ENCODE data around the gene PXK. TPM values are rescaled to one million over a fixed set of nuclear protein-coding genes. Genes with fewer than 3 reads are reported as not detected.
"Not testable (repeated sequence)": the region's sequence is repeated elsewhere in the genome, so short reads cannot be mapped to it uniquely, and the experiment has no call there.

Gene PXK
- total RNA-seq, 1 experiment from 2014 or later = 4.4 TPM

DNA sequence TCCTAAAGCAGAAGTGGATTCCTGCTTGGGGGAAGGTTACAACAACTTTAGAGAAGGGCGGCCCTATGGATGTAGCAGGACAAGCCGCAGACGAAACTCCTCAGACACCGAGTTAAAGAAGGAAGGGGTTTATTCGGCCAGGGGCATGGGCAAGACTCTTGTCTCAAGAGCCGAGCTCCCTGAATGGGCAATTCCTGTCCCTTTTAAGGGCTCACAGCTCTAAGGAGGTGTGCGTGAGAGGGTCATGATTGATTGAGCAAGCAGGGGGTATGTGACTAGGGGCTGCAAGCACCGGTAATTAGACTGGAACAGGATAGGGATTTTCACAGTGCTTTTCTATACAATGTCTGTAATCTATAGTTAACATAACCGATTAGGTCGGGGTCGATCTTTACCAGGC, 101.8 kb downstream of the PXK start:
- H3K27me3 ChIP-seq (ENCODE audit: insufficient read depth, low read depth) = no peaks in the 10 kb centered on the region
- no peak overlapping the region for H2AFZ ChIP-seq
- no peaks in the 10 kb centered on the region for H4K20me1 ChIP-seq (ENCODE audit: insufficient read depth)
- ChIA-PET POLR2A (ENCODE audit: unreplicated experiment) (no interaction called here), CTCF (no interaction called here)
- H3F3A ChIP-seq (ENCODE audit: insufficient read depth, low read depth) = no peaks in the 10 kb centered on the region; the same call in 1 of the 2 replicates
- H3K4me2 ChIP-seq = no peak overlapping the region; the same call in 1 of the 2 replicates
- no peak overlapping the region for H3K27ac ChIP-seq
- intact Hi-C loops (cut with micrococcal nuclease; ENCODE audit: unreplicated experiment) = loop anchor here (5.0 kb wide), 2 partner anchors 38 to 173 kb away; no protein-coding TSS in a partner anchor
- TF ChIP-seq EZH2 (IDR thresholded peaks at IDR 0.05; ENCODE audit: low read depth) = no peak
- TF ChIP-seq, protein P1, sequence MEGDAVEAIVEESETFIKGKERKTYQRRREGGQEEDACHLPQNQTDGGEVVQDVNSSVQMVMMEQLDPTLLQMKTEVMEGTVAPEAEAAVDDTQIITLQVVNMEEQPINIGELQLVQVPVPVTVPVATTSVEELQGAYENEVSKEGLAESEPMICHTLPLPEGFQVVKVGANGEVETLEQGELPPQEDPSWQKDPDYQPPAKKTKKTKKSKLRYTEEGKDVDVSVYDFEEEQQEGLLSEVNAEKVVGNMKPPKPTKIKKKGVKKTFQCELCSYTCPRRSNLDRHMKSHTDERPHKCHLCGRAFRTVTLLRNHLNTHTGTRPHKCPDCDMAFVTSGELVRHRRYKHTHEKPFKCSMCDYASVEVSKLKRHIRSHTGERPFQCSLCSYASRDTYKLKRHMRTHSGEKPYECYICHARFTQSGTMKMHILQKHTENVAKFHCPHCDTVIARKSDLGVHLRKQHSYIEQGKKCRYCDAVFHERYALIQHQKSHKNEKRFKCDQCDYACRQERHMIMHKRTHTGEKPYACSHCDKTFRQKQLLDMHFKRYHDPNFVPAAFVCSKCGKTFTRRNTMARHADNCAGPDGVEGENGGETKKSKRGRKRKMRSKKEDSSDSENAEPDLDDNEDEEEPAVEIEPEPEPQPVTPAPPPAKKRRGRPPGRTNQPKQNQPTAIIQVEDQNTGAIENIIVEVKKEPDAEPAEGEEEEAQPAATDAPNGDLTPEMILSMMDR (conservative IDR thresholded peaks at IDR 0.05) = no peak
- H3K36me3 ChIP-seq (ENCODE audit: low read depth) = peaks cover 22% of the 10 kb centered on the region; the same call in 1 of the 2 replicates
- BruUV-seq (replicated peaks) = no TSS peak
- no peaks in the 10 kb centered on the region for H3K9me2 ChIP-seq (ENCODE audit: insufficient read depth)
- peaks cover 13% of the 10 kb centered on the region for H3K4me1 ChIP-seq (replicated peaks; ENCODE audit: insufficient read depth)
- DNase-seq = no peak
- no peaks in the 10 kb centered on the region for H3K9me3 ChIP-seq (ENCODE audit: insufficient read depth, low read depth)
- peaks cover 17% of the 10 kb centered on the region for H3K79me2 ChIP-seq (ENCODE audit: low read depth)
- no peak overlapping the region for H3K4me3 ChIP-seq

- Histone ChIP-seq H3K4me2 (no peak overlapping the region), H3K4me1 (replicated peaks; ENCODE audit: insufficient read depth) (peaks cover 13% of the 10 kb centered on the region), H4K20me1 (ENCODE audit: insufficient read depth) (no peaks in the 10 kb centered on the region), H3K36me3 (ENCODE audit: low read depth) (peaks cover 17% of the 10 kb centered on the region; the same call in 1 of the 2 replicates), H3K79me2 (ENCODE audit: low read depth) (peaks cover 17% of the 10 kb centered on the region), H2AFZ (no peak overlapping the region), H3K27ac (no peak overlapping the region), H3F3A (ENCODE audit: insufficient read depth, low read depth) (no peaks in the 10 kb centered on the region; the same call in 1 of the 2 replicates), H3K9me2 (ENCODE audit: insufficient read depth) (no peaks in the 10 kb centered on the region), H3K9me3 (ENCODE audit: insufficient read depth, low read depth) (no peaks in the 10 kb centered on the region), H3K27me3 (ENCODE audit: insufficient read depth, low read depth) (no peaks in the 10 kb centered on the region), H3K4me3 (no peak overlapping the region)
- POLR2A ChIA-PET (ENCODE audit: unreplicated experiment) = no interaction called here
- CTCF ChIA-PET = no interaction called here
- TF ChIP-seq EZH2 (IDR thresholded peaks at IDR 0.05; ENCODE audit: low read depth) = no peak
- TF ChIP-seq, protein P1 (conservative IDR thresholded peaks at IDR 0.05) = no peak
- no TSS peak for BruUV-seq (replicated peaks)
- intact Hi-C loops (cut with micrococcal nuclease; ENCODE audit: unreplicated experiment) = loop anchor here (5.0 kb wide), 2 partner anchors 37 to 172 kb away; no protein-coding TSS in a partner anchor
- DNase-seq = peak in 1 of 2 experiments; percentile 10
Measured at GRCh38 chr3:58434990-58435389, 102.3 kb downstream of the PXK start.

GRCh38 chr3:58437276-58437675, 104.6 kb downstream of the PXK start:
- intact Hi-C loops (cut with micrococcal nuclease; ENCODE audit: unreplicated experiment) = not testable (repeated sequence)
- H3K4me1 ChIP-seq (replicated peaks; ENCODE audit: insufficient read depth) = peaks cover 13% of the 10 kb centered on the region

GRCh38 chr3:58440996-58441355, 108.3 kb downstream of the PXK start:
- H3K9me2 ChIP-seq (ENCODE audit: insufficient read depth); H3K27me3 ChIP-seq (ENCODE audit: insufficient read depth, low read depth); H3K4me2 ChIP-seq; H3K4me3 ChIP-seq; H3K9me3 ChIP-seq (ENCODE audit: insufficient read depth, low read depth); H3F3A ChIP-seq (ENCODE audit: insufficient read depth, low read depth); H3K36me3 ChIP-seq (ENCODE audit: low read depth); H3K4me1 ChIP-seq (replicated peaks; ENCODE audit: insufficient read depth); H3K79me2 ChIP-seq (ENCODE audit: low read depth); H3K27ac ChIP-seq; DNase-seq; H2AFZ ChIP-seq; CTCF ChIA-PET; intact Hi-C loops (cut with micrococcal nuclease; ENCODE audit: unreplicated experiment); H4K20me1 ChIP-seq (ENCODE audit: insufficient read depth); BruUV-seq (replicated peaks): not testable (repeated sequence)
- POLR2A ChIA-PET (ENCODE audit: unreplicated experiment) = interaction anchor here (0.7 kb wide), 1 partner anchor 61 kb away, joined by 4 read pairs; no protein-coding TSS in a partner anchor

More at GRCh38 chr3:58437276-58437675, 104.6 kb downstream of the PXK start:
- DNase-seq; H2AFZ ChIP-seq; H3K36me3 ChIP-seq (ENCODE audit: low read depth); H3K4me2 ChIP-seq; H3K27ac ChIP-seq; H3K9me3 ChIP-seq (ENCODE audit: insufficient read depth, low read depth); H3K4me3 ChIP-seq; H3K9me2 ChIP-seq (ENCODE audit: insufficient read depth); H3K27me3 ChIP-seq (ENCODE audit: insufficient read depth, low read depth); H4K20me1 ChIP-seq (ENCODE audit: insufficient read depth); BruUV-seq (replicated peaks); CTCF ChIA-PET; H3F3A ChIP-seq (ENCODE audit: insufficient read depth, low read depth): not testable (repeated sequence)
- POLR2A ChIA-PET (ENCODE audit: unreplicated experiment) = interaction anchor here (0.6 kb wide), 1 partner anchor 117 kb away, joined by 4 read pairs; no protein-coding TSS in a partner anchor
- H3K79me2 ChIP-seq (ENCODE audit: low read depth) = peaks cover 11% of the 10 kb centered on the region
